GM13977 (cell line): Measurements from ENCODE around the gene C11orf91.

ENCODE experiments used
- DNase-seq: peaks from one replicate; pipeline ENCODE4 v3.0.0; 2012; ENCODE audit warnings: low spot score
- in situ Hi-C: fragments of 300-500 bp; cut with MboI; formaldehyde crosslinking; loops from one replicate; pipeline ENCODE4 v1.12.0; 2022; ENCODE audit warnings: low sequenced_read_pairs, low pct_unique_long_range_greater_than_20kb, mixed read lengths, inconsistent platforms; ENCODE audit not compliant: unreplicated experiment
- TF ChIP-seq, protein P1 (sequence below): IDR thresholded peaks from 2 replicates; pipeline ENCODE4 v1.5.1; 2012; ENCODE audit warnings: mild to moderate bottlenecking, control low read depth; ENCODE audit not compliant: insufficient read depth; ENCODE audit errors: extremely low read depth, missing control alignments

Gene C11orf91

DNA sequence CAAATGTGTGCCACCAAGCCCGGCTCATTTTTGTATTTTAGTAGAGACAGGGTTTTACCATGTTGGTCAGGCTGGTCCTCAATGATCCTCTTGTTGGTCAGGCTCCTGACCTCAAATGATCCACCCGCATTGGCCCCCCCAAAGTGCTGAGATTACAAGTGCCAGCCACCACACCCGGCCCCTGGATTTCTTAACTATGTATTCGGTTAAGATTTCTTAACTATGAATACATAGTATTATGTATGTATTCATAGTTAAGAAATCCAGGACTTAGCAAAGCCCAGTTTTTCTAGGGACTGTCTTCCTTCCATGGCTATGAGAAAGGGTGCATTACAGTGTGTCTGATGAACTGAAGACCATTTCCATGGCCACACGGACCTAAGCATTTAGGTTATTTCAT, 1.7 kb downstream of the C11orf91 start:
- in situ Hi-C loops, result no loop called here
- TF ChIP-seq, protein P1, sequence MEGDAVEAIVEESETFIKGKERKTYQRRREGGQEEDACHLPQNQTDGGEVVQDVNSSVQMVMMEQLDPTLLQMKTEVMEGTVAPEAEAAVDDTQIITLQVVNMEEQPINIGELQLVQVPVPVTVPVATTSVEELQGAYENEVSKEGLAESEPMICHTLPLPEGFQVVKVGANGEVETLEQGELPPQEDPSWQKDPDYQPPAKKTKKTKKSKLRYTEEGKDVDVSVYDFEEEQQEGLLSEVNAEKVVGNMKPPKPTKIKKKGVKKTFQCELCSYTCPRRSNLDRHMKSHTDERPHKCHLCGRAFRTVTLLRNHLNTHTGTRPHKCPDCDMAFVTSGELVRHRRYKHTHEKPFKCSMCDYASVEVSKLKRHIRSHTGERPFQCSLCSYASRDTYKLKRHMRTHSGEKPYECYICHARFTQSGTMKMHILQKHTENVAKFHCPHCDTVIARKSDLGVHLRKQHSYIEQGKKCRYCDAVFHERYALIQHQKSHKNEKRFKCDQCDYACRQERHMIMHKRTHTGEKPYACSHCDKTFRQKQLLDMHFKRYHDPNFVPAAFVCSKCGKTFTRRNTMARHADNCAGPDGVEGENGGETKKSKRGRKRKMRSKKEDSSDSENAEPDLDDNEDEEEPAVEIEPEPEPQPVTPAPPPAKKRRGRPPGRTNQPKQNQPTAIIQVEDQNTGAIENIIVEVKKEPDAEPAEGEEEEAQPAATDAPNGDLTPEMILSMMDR, result no peak
- no peak for DNase-seq

DNA sequence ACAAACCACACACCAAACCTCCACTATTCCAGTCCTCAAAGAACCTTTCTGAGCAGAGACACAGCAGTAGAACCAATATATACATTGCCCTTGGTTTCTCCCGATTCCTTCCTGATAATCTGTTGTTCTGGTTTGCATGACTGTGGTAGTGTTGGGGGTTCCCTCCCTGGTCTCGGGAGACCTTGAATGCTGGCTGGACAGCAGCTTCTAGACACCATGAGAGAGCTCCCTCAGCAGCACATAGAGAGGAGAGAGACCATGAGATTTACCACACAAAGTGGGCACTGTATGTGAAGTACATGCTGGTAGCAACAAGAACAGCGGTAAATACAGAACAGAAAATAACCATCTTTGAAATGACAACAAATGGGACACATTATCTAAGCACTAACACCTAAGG, 2.6 kb downstream of the C11orf91 start:
- DNase-seq, result no peak
- TF ChIP-seq, protein P1, result no peak
- in situ Hi-C loops, result no loop called here

DNA sequence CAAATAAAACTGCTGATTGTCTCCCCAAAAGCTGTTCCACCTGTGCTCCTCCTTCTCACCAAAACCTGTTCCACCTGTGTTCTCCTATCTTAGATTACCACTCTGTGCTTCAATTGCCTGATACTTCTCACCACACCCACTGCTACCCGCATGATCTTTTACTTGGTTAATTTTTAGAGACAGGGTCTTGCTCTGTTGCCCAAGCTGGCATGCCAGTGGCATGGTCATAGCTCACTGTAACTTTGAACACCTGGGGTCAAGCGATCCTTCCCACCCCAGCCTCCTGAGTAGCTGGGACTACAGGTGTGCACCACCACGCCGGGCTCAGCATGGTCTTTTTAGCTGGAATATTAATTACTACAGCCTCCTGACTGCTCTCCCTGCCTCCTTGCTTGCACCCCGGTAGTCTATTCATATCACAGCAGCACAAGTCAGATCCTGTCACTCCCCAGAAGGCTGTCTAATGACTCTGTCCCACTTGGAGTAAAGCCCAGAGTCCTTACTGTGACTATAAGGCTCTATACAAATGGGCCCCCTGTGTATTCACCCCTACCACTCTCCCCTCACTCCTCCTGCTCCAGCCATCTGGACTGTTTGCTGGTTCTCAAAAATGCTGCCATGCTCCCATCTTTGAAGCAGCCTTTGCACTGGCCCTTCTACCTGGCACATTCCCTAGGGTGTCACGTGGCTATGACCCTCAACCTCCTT, 3.5 kb downstream of the C11orf91 start:
- in situ Hi-C loops, result no loop called here
- DNase-seq, result no peak
- TF ChIP-seq, protein P1, result no peak

DNA sequence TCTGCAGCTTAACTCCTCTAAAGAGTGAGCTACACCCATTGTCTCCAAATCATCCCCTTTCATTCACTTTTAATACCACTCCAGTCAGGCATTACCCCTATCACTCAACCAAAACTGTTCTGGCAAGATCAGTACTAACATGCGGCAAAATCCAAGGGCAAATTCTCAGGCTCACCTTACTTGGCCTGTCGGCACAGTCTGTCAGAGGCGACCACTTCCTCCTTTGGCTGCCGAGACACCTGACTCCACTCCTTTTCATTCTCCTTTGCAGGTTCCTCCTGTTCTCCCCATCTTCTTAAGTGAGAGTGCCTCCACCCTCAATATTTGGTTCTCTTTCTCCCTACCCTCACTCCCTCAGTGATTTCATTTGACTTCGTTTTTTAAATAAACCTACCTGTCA, 4.2 kb downstream of the C11orf91 start:
- DNase-seq, result no peak
- in situ Hi-C loops, result no loop called here

DNA sequence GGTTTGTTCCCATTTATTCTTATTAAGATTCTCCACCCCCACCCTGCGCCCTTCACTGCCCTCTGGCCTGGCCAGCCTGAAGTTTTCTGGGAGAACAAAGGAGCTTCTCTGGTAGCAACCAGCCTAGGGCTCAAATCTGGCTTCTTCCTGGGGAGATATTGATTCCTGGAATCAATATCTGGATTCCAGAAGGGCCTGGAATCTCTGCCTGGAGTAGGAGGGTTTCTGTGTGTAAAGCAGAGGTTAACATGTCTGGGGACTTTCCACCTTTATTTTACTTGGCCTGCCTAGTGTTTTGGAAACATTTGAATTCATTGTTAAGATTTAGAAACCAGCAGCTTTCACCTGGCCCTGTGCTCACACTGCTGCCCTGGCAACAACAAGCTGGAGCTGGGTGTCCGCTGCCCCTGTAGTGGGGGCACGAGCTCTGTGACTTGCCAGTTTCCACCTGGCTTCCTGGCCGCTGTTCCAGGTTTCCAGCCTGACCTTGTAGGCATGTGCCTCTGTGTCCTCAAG, 5.5 kb downstream of the C11orf91 start:
- DNase-seq, result no peak
- TF ChIP-seq, protein P1, result no peak
- in situ Hi-C loops, result no loop called here

More for the DNA sequence above, 4.2 kb downstream of the C11orf91 start:
- TF ChIP-seq, protein P1, result no peak

DNA sequence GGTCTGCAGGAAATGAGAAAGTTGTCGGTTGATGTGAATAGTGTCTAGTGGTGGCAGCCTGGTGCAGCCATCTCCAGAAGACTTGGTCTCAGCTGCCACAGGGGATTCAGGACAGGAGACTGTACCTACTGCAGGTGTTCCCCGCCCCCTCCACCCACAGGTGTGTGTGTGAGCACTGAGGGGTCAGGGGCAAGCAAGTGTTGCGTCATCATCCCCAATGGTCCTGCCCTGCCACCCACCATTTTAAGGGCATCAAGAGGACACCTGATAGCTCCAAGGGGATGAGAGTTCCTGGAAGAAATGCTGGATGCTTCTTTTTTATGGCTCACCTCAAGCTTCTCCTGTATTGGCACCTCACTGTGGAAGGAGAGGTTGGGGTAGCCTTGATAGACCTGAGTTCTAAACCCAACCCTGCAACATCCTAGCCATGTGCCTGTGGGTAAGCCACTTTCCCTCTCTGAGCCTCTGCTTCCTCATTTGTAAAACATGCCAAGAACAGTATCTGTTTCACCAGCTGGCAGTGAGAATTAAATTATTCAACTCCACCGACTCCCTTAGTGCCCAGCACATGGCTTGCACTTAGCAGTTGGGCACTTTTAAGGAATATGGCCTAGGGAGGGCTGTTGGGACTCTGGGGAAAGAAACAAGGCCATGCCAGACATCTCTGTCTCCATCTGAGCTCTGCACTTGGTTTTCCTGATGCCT, 6.1 kb downstream of the C11orf91 start:
- no peak for DNase-seq
- in situ Hi-C loops, result no loop called here
- TF ChIP-seq, protein P1, result no peak
